CD8-positive, alpha-beta memory T cell (primary cell): ENCODE results near the gene SNAPC2. TPM values are rescaled to one million over a fixed set of nuclear protein-coding genes. Genes with fewer than 3 reads are reported as not detected.
A peak's percentile ranks its signal among the peaks of the same experiment; 100 is the strongest.

Source experiments
- CTCF ChIA-PET: fragments of 350-600 bp; sonication (Branson Sonifier 250); formaldehyde crosslinking; loops from one replicate; lab custom pipeline; 2021; ENCODE audit warnings: antibody characterized with exemption; lab: Charles Lee
- POLR2A ChIA-PET: fragments of 350-600 bp; sonication (Branson Sonifier 250); formaldehyde crosslinking; loops from one replicate; lab custom pipeline; 2021; ENCODE audit warnings: antibody characterized with exemption; lab: Charles Lee
- DNase-seq, 5 donors: peaks; one replicate each; pipeline versions ENCODE4 v3.0.0 to v3.0.0-alpha.2; 2020 to 2022; ENCODE audit warnings: mixed read lengths in 1 of 5
- H3K27ac ChIP-seq: one replicate; pipeline ENCODE4 v1.7.0; 2013; ENCODE audit warnings: low read depth, mild to moderate bottlenecking, low read length, moderate library complexity
- H3K27me3 ChIP-seq: 2 replicates; pipeline ENCODE4 v1.7.0; 2013; ENCODE audit warnings: low read length, mild to moderate bottlenecking; ENCODE audit not compliant: insufficient read depth, poor library complexity, severe bottlenecking
- H3K36me3 ChIP-seq: 2 replicates; pipeline ENCODE4 v1.7.0; 2013; ENCODE audit warnings: mild to moderate bottlenecking, low read length, moderate library complexity; ENCODE audit not compliant: insufficient read depth
- H3K4me1 ChIP-seq: 2 replicates; pipeline ENCODE4 v1.7.0; 2013; ENCODE audit warnings: mild to moderate bottlenecking, low read length, moderate library complexity; ENCODE audit not compliant: insufficient read depth
- H3K4me3 ChIP-seq: 2 replicates; pipeline ENCODE4 v1.7.0; 2013; ENCODE audit warnings: mild to moderate bottlenecking, low read length
- H3K9me3 ChIP-seq: 2 replicates; pipeline ENCODE4 v1.7.0; 2013; ENCODE audit warnings: mild to moderate bottlenecking, low read length
- H3K27ac Mint-ChIP-seq, 8 donors: one replicate each; pipeline ENCODE4 v1.8.0; 2020 to 2021; ENCODE audit warnings: mixed read lengths in 8 of 8, mild to moderate bottlenecking in 6 of 8, inconsistent platforms in 3 of 8, moderate library complexity in 3 of 8
- H3K27me3 Mint-ChIP-seq, 2 donors: one replicate each; pipeline ENCODE4 v1.8.0; 2020 to 2021; ENCODE audit warnings: mixed read lengths in 2 of 2, mild to moderate bottlenecking in 1 of 2, moderate library complexity in 1 of 2
- H3K36me3 Mint-ChIP-seq, 3 donors: one replicate each; pipeline ENCODE4 v1.8.0; 2020 to 2021; ENCODE audit warnings: mixed read lengths in 3 of 3, inconsistent platforms in 1 of 3, mild to moderate bottlenecking in 1 of 3
- H3K4me1 Mint-ChIP-seq, 3 donors: one replicate each; pipeline ENCODE4 v1.8.0; 2020 to 2021; ENCODE audit warnings: mixed read lengths in 3 of 3, inconsistent platforms in 1 of 3, mild to moderate bottlenecking in 1 of 3
- H3K4me3 Mint-ChIP-seq, 7 donors: one replicate each; pipeline ENCODE4 v1.8.0; 2020 to 2021; ENCODE audit warnings: mixed read lengths in 7 of 7, mild to moderate bottlenecking in 6 of 7, moderate library complexity in 4 of 7, inconsistent platforms in 2 of 7
- H3K9me3 Mint-ChIP-seq, 5 donors: one replicate each; pipeline ENCODE4 v1.8.0; 2020 to 2022; ENCODE audit warnings: mixed read lengths in 5 of 5, mild to moderate bottlenecking in 3 of 5, moderate library complexity in 2 of 5, inconsistent platforms in 1 of 5
- polyA plus RNA-seq: library from polyadenylated mRNA; unstranded; fragments of 300-500 nt; fragmentation: Illumina TruSeq; gene quantifications from one replicate; pipeline ENCODE4 v1.2.3, GENCODE V29; 2021
- total RNA-seq, 2 experiments: library from RNA; stranded (reverse); gene quantifications; one replicate each; pipeline ENCODE4 v1.2.3, GENCODE V29; 2021

Gene SNAPC2
- total and polyA plus RNA-seq, 3 experiments from 2014 or later: 17.4 to 21.9 (median 18.2) TPM

GRCh38 chr19:7925171-7925851, 5.2 kb downstream of the SNAPC2 start:
- Mint-ChIP-seq H3K4me1 (peaks cover 18 to 47% (median 26%) of the 10 kb centered on the region in 3 donors), H3K27me3 (peaks cover 0 to 1% of the 10 kb centered on the region in 2 donors), H3K9me3 (peaks cover 0 to 2% (median 0%) of the 10 kb centered on the region in 5 donors), H3K4me3 (peak overlapping the region; percentile 57 to 85 (median 78)), H3K36me3 (peaks cover 0 to 13% (median 0%) of the 10 kb centered on the region in 3 donors), H3K27ac (peak overlapping the region in 6 of 8 donors; percentile 60 to 84 (median 80))
- DNase-seq: peak; percentile 71 to 86 (median 73)
- Histone ChIP-seq H3K9me3 (no peaks in the 10 kb centered on the region), H3K36me3 (no peaks in the 10 kb centered on the region), H3K4me1 (peaks cover 21% of the 10 kb centered on the region), H3K27me3 (no peaks in the 10 kb centered on the region), H3K27ac (no peak overlapping the region), H3K4me3 (no peak overlapping the region)
- POLR2A ChIA-PET: no interaction called here
- CTCF ChIA-PET: no interaction called here

- Mint-ChIP-seq H3K27ac (peak within 1 kb of the TSS in 7 of 8 donors; percentile 60 to 84 (median 78)), H3K9me3 (peaks cover 0 to 2% (median 0%) of the 10 kb centered on the region in 5 donors), H3K27me3 (peaks cover 0 to 1% of the 10 kb centered on the region in 2 donors), H3K4me1 (peaks cover 14 to 43% (median 21%) of the 10 kb centered on the region in 3 donors), H3K36me3 (peaks cover 0 to 21% (median 1%) of the 10 kb centered on the region in 3 donors), H3K4me3 (peak within 1 kb of the TSS; percentile 62 to 85 (median 78))
- peaks cover 18% of the 10 kb centered on the region for H3K4me1 ChIP-seq
- H3K27ac ChIP-seq: no peak within 1 kb of the TSS
- CTCF ChIA-PET: interaction anchor here (1.3 kb wide), 1 partner anchor 18 kb away, joined by 3 read pairs; no protein-coding TSS in a partner anchor
- POLR2A ChIA-PET: no interaction called here
- no peaks in the 10 kb centered on the region for H3K27me3 ChIP-seq
- peak; percentile 61 to 84 (median 75) for DNase-seq
- H3K9me3 ChIP-seq: no peaks in the 10 kb centered on the region
- H3K4me3 ChIP-seq: no peak within 1 kb of the TSS
- H3K36me3 ChIP-seq: no peaks in the 10 kb centered on the region
Measured at GRCh38 chr19:7926021-7926726, 6.0 kb downstream of the SNAPC2 start, which contains the start of gene CTXN1. CTXN1 (minus strand) TSS chr19:7926135; CDS start chr19:7925538, 597 bp downstream.

GRCh38 chr19:7926727-7927604, 6.8 kb downstream of the SNAPC2 start:
- DNase-seq: no peak
- CTCF ChIA-PET: interaction anchor here (1.3 kb wide), 1 partner anchor 18 kb away, joined by 3 read pairs; no protein-coding TSS in a partner anchor
- Histone ChIP-seq H3K4me3 (no peak overlapping the region), H3K36me3 (no peaks in the 10 kb centered on the region), H3K9me3 (no peaks in the 10 kb centered on the region), H3K27me3 (no peaks in the 10 kb centered on the region), H3K27ac (no peak overlapping the region), H3K4me1 (peaks cover 10% of the 10 kb centered on the region)
- POLR2A ChIA-PET: interaction anchor here (0.6 to 2.9 kb wide), 2 partner anchors 17 to 146 kb away, joined by 3 to 18 read pairs; partner anchors contain the start of gene TIMM44
- Mint-ChIP-seq H3K4me1 (peaks cover 12 to 35% (median 17%) of the 10 kb centered on the region in 3 donors), H3K27me3 (no peaks in the 10 kb centered on the region), H3K27ac (peak overlapping the region in 3 of 8 donors; percentile 36 to 63 (median 37)), H3K4me3 (peak overlapping the region in 5 of 7 donors; percentile 23 to 69 (median 62)), H3K9me3 (peaks cover 0 to 2% (median 0%) of the 10 kb centered on the region in 5 donors), H3K36me3 (peaks cover 0 to 21% (median 1%) of the 10 kb centered on the region in 3 donors)

- no peak for DNase-seq
- Histone ChIP-seq H3K27me3 (no peaks in the 10 kb centered on the region), H3K36me3 (peaks cover 7% of the 10 kb centered on the region), H3K4me1 (peaks cover 9% of the 10 kb centered on the region), H3K4me3 (no peak overlapping the region), H3K9me3 (no peaks in the 10 kb centered on the region), H3K27ac (no peak overlapping the region)
- Mint-ChIP-seq H3K4me1 (peaks cover 11 to 31% (median 17%) of the 10 kb centered on the region in 3 donors), H3K4me3 (peak overlapping the region in 1 of 7 donors; percentile 74), H3K27ac (peak overlapping the region in 1 of 8 donors; percentile 79), H3K36me3 (peaks cover 0 to 23% (median 1%) of the 10 kb centered on the region in 3 donors), H3K9me3 (peaks cover 0 to 2% (median 0%) of the 10 kb centered on the region in 5 donors), H3K27me3 (no peaks in the 10 kb centered on the region)
- ChIA-PET CTCF (interaction anchor here (1.2 to 4.7 kb wide), 3 partner anchors 10 to 58 kb away, joined by 3 to 41 read pairs (median 5); partner anchors contain the start of gene TIMM44), POLR2A (interaction anchor here (0.6 to 2.9 kb wide), 2 partner anchors 16 to 145 kb away, joined by 3 to 18 read pairs; partner anchors contain the start of gene TIMM44)
Measured at GRCh38 chr19:7927605-7928333, 7.6 kb downstream of the SNAPC2 start.

- no peak for DNase-seq
- ChIA-PET CTCF (interaction anchor here (1.2 to 4.7 kb wide), 3 partner anchors 9 to 59 kb away, joined by 3 to 41 read pairs (median 5); partner anchors contain the start of gene TIMM44), POLR2A (interaction anchor here (2.9 kb wide), 1 partner anchor 16 kb away, joined by 18 read pairs; the partner anchor contains the start of gene TIMM44)
- Mint-ChIP-seq H3K4me1 (peaks cover 9 to 26% (median 17%) of the 10 kb centered on the region in 3 donors), H3K36me3 (peaks cover 0 to 26% (median 1%) of the 10 kb centered on the region in 3 donors), H3K27ac (peak overlapping the region in 5 of 8 donors; percentile 12 to 90 (median 70)), H3K27me3 (no peaks in the 10 kb centered on the region), H3K9me3 (peaks cover 0 to 2% (median 0%) of the 10 kb centered on the region in 5 donors), H3K4me3 (peak overlapping the region in 1 of 7 donors; percentile 74)
- H3K36me3 ChIP-seq: peaks cover 9% of the 10 kb centered on the region
- peaks cover 9% of the 10 kb centered on the region for H3K4me1 ChIP-seq
- no peak overlapping the region for H3K27ac ChIP-seq
- no peaks in the 10 kb centered on the region for H3K27me3 ChIP-seq
- H3K4me3 ChIP-seq: no peak overlapping the region
- H3K9me3 ChIP-seq: no peaks in the 10 kb centered on the region
Measured at GRCh38 chr19:7928334-7928706, 8.2 kb downstream of the SNAPC2 start.

- H3K27ac Mint-ChIP-seq: peak overlapping the region in 7 of 8 donors; percentile 78 to 97 (median 80)
- Histone ChIP-seq H3K27me3 (no peaks in the 10 kb centered on the region), H3K36me3 (peaks cover 9% of the 10 kb centered on the region), H3K4me3 (no peak overlapping the region), H3K9me3 (no peaks in the 10 kb centered on the region), H3K27ac (no peak overlapping the region), H3K4me1 (peaks cover 9% of the 10 kb centered on the region)
- peak overlapping the region in 2 of 7 donors; percentile 59 to 74 for H3K4me3 Mint-ChIP-seq
- no peaks in the 10 kb centered on the region for H3K27me3 Mint-ChIP-seq
- ChIA-PET CTCF (interaction anchor here (0.7 to 4.7 kb wide), 5 partner anchors 9 to 73 kb away, joined by 3 to 41 read pairs (median 3); partner anchors contain the start of gene TIMM44), POLR2A (interaction anchor here (1.2 to 2.9 kb wide), 2 partner anchors 9 to 15 kb away, joined by 8 to 18 read pairs; partner anchors contain the start of genes SNAPC2 and TIMM44)
- DNase-seq: peak; percentile 70 to 89 (median 77)
- peaks cover 9 to 24% (median 17%) of the 10 kb centered on the region in 3 donors for H3K4me1 Mint-ChIP-seq
- H3K9me3 Mint-ChIP-seq: peaks cover 0 to 2% (median 0%) of the 10 kb centered on the region in 5 donors
- H3K36me3 Mint-ChIP-seq: peaks cover 0 to 32% (median 1%) of the 10 kb centered on the region in 3 donors
Measured at GRCh38 chr19:7928741-7929701, 8.9 kb downstream of the SNAPC2 start.
